Keratinocyte (primary cell): Measurements from ENCODE around the gene SYTL1.

Source experiments
- CTCF ChIP-seq, 3 experiments: IDR thresholded peaks in 1 of 3; conservative IDR thresholded peaks in 1 of 3; optimal IDR thresholded peaks in 1 of 3; 2 replicates in 2 of 3; 3 replicates in 1 of 3; pipeline versions ENCODE3 to v1.5.1; 2011; ENCODE audit warnings: low read length in 3 of 3, mild to moderate bottlenecking in 3 of 3, moderate library complexity in 2 of 3, control low read depth in 1 of 3, inconsistent platforms in 1 of 3; ENCODE audit not compliant: insufficient read depth in 2 of 3; ENCODE audit errors: extremely low read depth in 1 of 3
- EZH2 ChIP-seq: IDR thresholded peaks from one replicate; pipeline ENCODE4 v1.6.1; 2012; ENCODE audit warnings: inconsistent platforms, mild to moderate bottlenecking, low read length, moderate library complexity

- no peak for TF ChIP-seq CTCF (optimal IDR thresholded peaks at IDR 0.05 in 1 of 3, IDR thresholded peaks at IDR 0.05 in 1 of 3, conservative IDR thresholded peaks at IDR 0.05 in 1 of 3; ENCODE audit: extremely low read depth in 1 of 3, insufficient read depth in 2 of 3, low read length in 3 of 3)
- TF ChIP-seq EZH2 = no peak
These were observed 23.7 kb upstream of the SYTL1 start for GRCh38 chr1:27318136-27318535.
